Panc1 (cell line): ENCODE data around the gene UBE2Q1.

Experiments used
- POLR2AphosphoS5 ChIP-seq: IDR thresholded peaks from 2 replicates; pipeline ENCODE4 v1.6.1; 2012; ENCODE audit warnings: mild to moderate bottlenecking, low read depth, low read length, moderate library complexity
- TF ChIP-seq, protein P1 (sequence below): fragments of 450-650 bp; IDR thresholded peaks from 2 replicates; pipeline ENCODE4 v1.5.1; 2017; ENCODE audit warnings: mild to moderate bottlenecking

DNA sequence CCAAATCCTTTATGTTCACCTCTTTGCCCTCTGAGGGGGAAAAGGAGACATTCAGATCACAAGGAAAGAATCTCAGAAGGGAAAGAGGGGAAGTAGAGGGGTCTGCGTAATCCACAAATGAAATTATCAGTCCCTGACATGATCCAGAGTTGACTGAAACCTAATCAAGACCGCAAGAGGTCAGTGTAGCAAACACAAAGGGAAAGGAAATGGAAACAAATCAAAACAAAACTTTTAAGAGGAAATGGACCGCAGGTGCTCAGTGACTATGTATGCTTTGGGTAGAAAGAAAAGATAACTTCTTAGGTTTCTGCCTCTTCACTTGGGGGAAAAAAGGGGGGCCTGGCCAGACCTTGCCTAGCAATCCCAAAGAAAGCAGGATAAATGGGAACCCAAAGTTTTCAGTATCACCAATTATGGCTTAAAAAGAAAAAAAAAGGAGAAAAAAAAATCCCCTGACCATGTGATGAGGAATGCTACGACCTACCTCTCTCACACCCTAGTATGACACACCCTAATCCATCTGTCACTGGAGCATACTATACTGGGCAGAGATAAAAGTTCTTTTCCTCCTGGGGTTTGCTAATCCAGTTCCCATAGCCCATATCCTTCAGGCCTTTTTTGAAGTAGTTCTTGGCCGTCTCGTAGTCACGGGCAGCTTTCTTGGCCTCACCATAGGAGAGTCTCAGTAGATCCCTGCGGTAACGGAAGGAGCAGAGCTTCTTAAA, 26.0 kb upstream of the UBE2Q1 start:
- TF ChIP-seq, protein P1, sequence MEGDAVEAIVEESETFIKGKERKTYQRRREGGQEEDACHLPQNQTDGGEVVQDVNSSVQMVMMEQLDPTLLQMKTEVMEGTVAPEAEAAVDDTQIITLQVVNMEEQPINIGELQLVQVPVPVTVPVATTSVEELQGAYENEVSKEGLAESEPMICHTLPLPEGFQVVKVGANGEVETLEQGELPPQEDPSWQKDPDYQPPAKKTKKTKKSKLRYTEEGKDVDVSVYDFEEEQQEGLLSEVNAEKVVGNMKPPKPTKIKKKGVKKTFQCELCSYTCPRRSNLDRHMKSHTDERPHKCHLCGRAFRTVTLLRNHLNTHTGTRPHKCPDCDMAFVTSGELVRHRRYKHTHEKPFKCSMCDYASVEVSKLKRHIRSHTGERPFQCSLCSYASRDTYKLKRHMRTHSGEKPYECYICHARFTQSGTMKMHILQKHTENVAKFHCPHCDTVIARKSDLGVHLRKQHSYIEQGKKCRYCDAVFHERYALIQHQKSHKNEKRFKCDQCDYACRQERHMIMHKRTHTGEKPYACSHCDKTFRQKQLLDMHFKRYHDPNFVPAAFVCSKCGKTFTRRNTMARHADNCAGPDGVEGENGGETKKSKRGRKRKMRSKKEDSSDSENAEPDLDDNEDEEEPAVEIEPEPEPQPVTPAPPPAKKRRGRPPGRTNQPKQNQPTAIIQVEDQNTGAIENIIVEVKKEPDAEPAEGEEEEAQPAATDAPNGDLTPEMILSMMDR, result no peak
- TF ChIP-seq POLR2AphosphoS5, result no peak
